ENCODE data around the gene ROMO1. TPM values are rescaled to one million over a fixed set of nuclear protein-coding genes. Genes with fewer than 3 reads are reported as not detected.
"Not testable (repeated sequence)": the region's sequence is repeated elsewhere in the genome, so short reads cannot be mapped to it uniquely, and the experiment has no call there.

The ROMO1 gene
- total RNA-seq, 1 donor from 2014 or later = 210 TPM

DNA sequence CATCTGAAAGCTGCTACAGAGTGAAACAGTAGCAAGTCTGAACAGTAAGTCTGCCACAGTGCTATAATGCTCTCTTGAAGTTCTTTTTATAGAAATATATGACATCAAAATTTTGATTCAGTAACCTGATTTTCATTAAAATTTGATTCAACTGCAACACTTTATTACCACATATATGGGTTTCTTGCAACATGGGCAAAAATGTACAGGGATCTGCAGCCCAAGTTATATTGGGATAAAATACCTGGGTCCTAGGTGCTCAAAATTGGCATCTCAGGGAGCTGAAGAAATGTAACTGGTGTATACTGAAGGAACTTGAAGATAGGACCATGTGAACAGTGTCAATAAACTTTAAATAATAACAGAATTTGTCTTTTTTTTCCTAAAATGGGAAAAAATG, 10.8 kb downstream of the ROMO1 start:
- Histone ChIP-seq H3K4me3 (no peak overlapping the region), H3K36me3 (peaks cover 99% of the 10 kb centered on the region), H3K9me3 (replicated peaks) (no peaks in the 10 kb centered on the region), H3K27ac (replicated peaks) (no peak overlapping the region), H3K4me1 (peaks cover 49% of the 10 kb centered on the region), H3K27me3 (ENCODE audit: low read depth) (no peaks in the 10 kb centered on the region)
- DNase-seq = no peak
- TF ChIP-seq, protein P1, sequence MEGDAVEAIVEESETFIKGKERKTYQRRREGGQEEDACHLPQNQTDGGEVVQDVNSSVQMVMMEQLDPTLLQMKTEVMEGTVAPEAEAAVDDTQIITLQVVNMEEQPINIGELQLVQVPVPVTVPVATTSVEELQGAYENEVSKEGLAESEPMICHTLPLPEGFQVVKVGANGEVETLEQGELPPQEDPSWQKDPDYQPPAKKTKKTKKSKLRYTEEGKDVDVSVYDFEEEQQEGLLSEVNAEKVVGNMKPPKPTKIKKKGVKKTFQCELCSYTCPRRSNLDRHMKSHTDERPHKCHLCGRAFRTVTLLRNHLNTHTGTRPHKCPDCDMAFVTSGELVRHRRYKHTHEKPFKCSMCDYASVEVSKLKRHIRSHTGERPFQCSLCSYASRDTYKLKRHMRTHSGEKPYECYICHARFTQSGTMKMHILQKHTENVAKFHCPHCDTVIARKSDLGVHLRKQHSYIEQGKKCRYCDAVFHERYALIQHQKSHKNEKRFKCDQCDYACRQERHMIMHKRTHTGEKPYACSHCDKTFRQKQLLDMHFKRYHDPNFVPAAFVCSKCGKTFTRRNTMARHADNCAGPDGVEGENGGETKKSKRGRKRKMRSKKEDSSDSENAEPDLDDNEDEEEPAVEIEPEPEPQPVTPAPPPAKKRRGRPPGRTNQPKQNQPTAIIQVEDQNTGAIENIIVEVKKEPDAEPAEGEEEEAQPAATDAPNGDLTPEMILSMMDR (IDR thresholded peaks at IDR 0.05; ENCODE audit: borderline replicate concordance) = no peak
- intact Hi-C loops (cut with micrococcal nuclease) = no loop called here

DNA sequence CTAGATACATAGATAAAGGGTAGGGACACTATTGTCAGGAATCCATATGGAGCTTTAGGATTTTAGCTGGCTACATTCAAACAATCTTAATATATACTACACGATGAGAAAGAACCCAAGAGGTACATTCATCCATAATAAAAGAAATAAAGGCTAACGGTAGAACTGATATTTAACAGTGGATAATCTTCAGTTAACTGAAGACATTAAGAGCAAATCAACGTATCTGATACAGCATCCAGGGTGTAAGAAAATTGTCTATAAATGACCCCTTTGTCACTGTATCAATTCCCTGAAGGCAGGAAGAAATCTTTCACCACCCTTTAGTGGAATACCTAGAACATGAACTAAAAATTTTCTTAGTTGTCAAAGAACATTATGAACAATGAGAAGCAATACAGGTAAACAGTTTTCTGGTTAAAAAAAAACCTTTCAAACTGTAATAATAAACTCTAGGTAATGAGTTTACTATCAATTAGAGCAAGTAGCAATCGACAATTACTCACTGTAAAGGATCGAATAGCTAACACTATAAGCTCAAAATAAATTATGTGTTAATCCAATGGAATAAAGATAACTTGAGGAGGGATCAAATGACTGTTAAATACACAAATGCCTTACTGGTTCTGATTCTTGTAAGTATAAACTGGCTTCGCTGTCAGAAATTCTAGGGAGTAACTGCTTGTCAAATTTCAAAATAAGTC, 11.8 kb downstream of the ROMO1 start:
- Histone ChIP-seq H3K36me3 (peaks cover 99% of the 10 kb centered on the region), H3K27me3 (ENCODE audit: low read depth) (no peaks in the 10 kb centered on the region), H3K9me3 (replicated peaks) (no peaks in the 10 kb centered on the region), H3K4me3 (no peak overlapping the region), H3K27ac (replicated peaks) (no peak overlapping the region), H3K4me1 (peaks cover 57% of the 10 kb centered on the region)
- no peak for DNase-seq
- TF ChIP-seq, protein P1 (IDR thresholded peaks at IDR 0.05; ENCODE audit: borderline replicate concordance) = no peak
- intact Hi-C loops (cut with micrococcal nuclease) = no loop called here

DNA sequence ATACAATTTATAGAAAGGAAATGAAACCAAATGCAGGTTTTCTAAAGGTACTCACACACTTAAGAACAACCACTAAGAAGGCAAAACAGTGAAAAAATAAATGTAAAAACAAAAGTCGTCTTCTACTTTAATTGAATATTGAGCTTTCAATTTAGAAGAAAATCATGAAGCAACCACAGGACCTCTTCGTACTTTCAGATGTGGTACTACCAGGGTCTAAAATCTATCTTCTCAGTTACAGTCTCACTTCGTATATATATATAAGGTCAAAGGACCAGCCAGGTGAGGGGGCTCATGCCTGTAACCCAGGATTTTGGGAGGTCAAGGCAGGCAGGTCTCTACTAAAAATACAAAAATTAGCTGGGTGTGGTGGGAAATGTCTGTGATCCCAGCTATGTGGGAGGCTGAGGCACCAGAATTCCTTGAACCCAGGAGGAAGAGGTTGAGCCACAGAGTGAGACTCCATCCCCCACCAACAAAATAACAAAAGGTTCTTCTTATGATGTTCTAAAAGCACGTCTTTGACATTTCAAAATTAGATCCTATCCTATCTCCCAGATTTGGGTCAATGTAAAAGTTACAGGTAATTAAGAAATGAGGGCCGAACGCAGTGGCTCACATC, 12.5 kb downstream of the ROMO1 start:
- H3K4me3 ChIP-seq = no peak overlapping the region
- DNase-seq = no peak
- no peaks in the 10 kb centered on the region for H3K9me3 ChIP-seq (replicated peaks)
- TF ChIP-seq, protein P1 (IDR thresholded peaks at IDR 0.05; ENCODE audit: borderline replicate concordance) = no peak
- no peaks in the 10 kb centered on the region for H3K27me3 ChIP-seq (ENCODE audit: low read depth)
- intact Hi-C loops (cut with micrococcal nuclease) = no loop called here
- peaks cover 99% of the 10 kb centered on the region for H3K36me3 ChIP-seq
- H3K27ac ChIP-seq (replicated peaks) = no peak overlapping the region
- H3K4me1 ChIP-seq = peaks cover 57% of the 10 kb centered on the region

DNA sequence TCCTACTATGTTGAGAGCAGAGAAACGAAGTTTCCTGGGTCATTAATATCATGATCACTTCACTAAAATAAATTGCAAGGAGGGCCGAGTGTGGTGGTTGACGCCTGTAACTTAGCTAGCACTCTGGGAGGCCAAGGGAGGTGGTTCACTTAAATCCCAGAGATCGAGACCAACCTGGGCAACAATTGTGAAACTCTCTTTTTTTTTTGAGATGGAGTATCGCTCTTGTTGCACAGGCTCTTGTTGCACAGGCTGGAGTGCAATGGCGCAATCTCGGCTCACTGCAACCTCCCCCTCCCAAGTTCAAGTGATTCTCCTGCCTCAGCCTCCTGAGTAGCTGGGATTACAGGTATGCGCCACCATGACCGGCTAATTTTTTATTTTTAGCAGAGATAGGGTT, 13.9 kb downstream of the ROMO1 start:
- intact Hi-C loops (cut with micrococcal nuclease); H3K9me3 ChIP-seq (replicated peaks); H3K4me3 ChIP-seq; H3K27me3 ChIP-seq (ENCODE audit: low read depth); DNase-seq; H3K27ac ChIP-seq (replicated peaks): not testable (repeated sequence)
- Histone ChIP-seq H3K36me3 (peaks cover 99% of the 10 kb centered on the region), H3K4me1 (peaks cover 65% of the 10 kb centered on the region)

DNA sequence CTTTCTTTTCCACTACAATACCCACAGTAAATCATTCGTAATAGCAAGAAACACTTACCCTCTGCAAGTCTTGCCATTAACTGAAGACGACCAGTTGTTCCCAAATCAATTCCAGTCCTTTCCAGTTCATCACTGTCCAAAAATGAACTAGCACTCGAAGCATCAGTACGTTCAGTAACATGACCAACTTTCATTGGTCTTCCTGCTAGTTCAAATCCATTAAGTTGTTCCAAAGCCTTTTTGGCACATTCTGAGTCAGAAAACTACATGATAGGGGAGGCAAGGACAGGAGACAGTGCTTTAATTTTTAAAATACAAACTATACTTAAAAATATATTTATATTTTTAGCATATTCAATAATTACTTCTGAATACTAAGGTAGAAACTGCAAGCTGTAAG, 14.9 kb downstream of the ROMO1 start:
- DNase-seq = no peak
- Histone ChIP-seq H3K27me3 (ENCODE audit: low read depth) (no peaks in the 10 kb centered on the region), H3K4me1 (peaks cover 62% of the 10 kb centered on the region), H3K9me3 (replicated peaks) (no peaks in the 10 kb centered on the region), H3K4me3 (no peak overlapping the region), H3K27ac (replicated peaks) (no peak overlapping the region), H3K36me3 (peaks cover 99% of the 10 kb centered on the region)
- intact Hi-C loops (cut with micrococcal nuclease) = no loop called here
- TF ChIP-seq, protein P1 (IDR thresholded peaks at IDR 0.05; ENCODE audit: borderline replicate concordance) = no peak

DNA sequence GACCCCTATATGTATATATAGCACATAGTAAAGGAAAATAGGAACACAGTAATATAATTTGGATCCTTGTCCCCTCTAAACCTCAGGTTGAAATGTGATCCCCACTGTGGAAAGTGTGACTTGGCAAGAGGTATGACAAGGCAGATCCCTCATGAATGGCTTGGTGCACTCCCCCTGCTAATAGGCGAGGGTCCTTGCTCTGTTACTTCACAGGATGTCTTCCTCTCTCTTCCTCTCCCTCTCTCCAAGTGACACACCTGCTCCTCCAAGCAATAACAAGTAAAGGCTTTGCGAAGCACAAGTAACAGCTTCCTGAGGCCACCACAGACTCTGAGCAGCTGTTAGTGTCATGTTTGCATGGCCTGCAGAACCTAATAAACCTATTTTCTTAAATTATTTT, 16.4 kb downstream of the ROMO1 start:
- H3K36me3 ChIP-seq = peaks cover 99% of the 10 kb centered on the region
- intact Hi-C loops (cut with micrococcal nuclease) = no loop called here

More for the DNA sequence above, 16.4 kb downstream of the ROMO1 start:
- Histone ChIP-seq H3K4me1 (peaks cover 61% of the 10 kb centered on the region), H3K4me3 (no peak overlapping the region), H3K27ac (replicated peaks) (no peak overlapping the region), H3K9me3 (replicated peaks) (no peaks in the 10 kb centered on the region), H3K27me3 (ENCODE audit: low read depth) (no peaks in the 10 kb centered on the region)
- TF ChIP-seq, protein P1 (IDR thresholded peaks at IDR 0.05; ENCODE audit: borderline replicate concordance) = no peak
- DNase-seq = no peak
